ENCODE results near the gene KIFC1. TPM values are rescaled to one million over a fixed set of nuclear protein-coding genes. Genes with fewer than 3 reads are reported as not detected.

KIFC1 gene
- total and polyA plus RNA-seq, 9 of the 15 experiments (the other 6 are each of a cell fraction or from before 2014, with no cell fraction given), result 1.3 to 95.2 (median 76.9) TPM

GRCh38 chr6:33425668-33426577 lies 34.3 kb downstream of the KIFC1 start (continued):
- TF ChIP-seq ZNF280A (IDR thresholded peaks at IDR 0.05; ENCODE audit: low read depth, partially characterized antibody) (no peak), ZNF133 (CRISPR knock-in tag; IDR thresholded peaks at IDR 0.05) (no peak), RNF219 (CRISPR knock-in tag; IDR thresholded peaks at IDR 0.05) (no peak), HDAC3 (IDR thresholded peaks at IDR 0.05; ENCODE audit: borderline replicate concordance, partially characterized antibody) (no peak), ZFX (CRISPR knock-in tag; IDR thresholded peaks at IDR 0.05) (no peak; the same call in 1 of the 2 replicates), SIN3A (IDR thresholded peaks at IDR 0.05; ENCODE audit: borderline replicate concordance in 2 of 2, control insufficient read depth in 1 of 2, low read depth in 2 of 2, low read length in 2 of 2) (peak; percentile 84 to 87; a peak in 3 of 4 replicates), SP1 (CRISPR knock-in tag; IDR thresholded peaks at IDR 0.05) (peak; percentile 77), BCOR (IDR thresholded peaks at IDR 0.05) (no peak), E2F8 (IDR thresholded peaks at IDR 0.05; ENCODE audit: low read depth, partially characterized antibody) (no peak), SNAPC5 (CRISPR knock-in tag; IDR thresholded peaks at IDR 0.05) (no peak), ZBTB8A (IDR thresholded peaks at IDR 0.05; ENCODE audit: partially characterized antibody) (no peak), ZBTB49 (CRISPR knock-in tag; IDR thresholded peaks at IDR 0.05; ENCODE audit: borderline replicate concordance) (0 out of 2 replicates have a peak, but pooled peaks have one; percentile 81), RBBP5 (IDR thresholded peaks at IDR 0.05; ENCODE audit: borderline replicate concordance, insufficient read depth, low read length, poor library complexity, severe bottlenecking) (peak; percentile 67), CREB1 (IDR thresholded peaks at IDR 0.05) (peak; percentile 50; the same call in 1 of the 2 replicates), CREB1 (CRISPR knock-in tag; IDR thresholded peaks at IDR 0.05) (peak; percentile 69; the same call in 1 of the 2 replicates), PYGO2 (tag; IDR thresholded peaks at IDR 0.05) (no peak)
